Raji (cell line): ENCODE data around the gene NEDD4L.

ENCODE experiments used
- POLR2A ChIP-seq: IDR thresholded peaks from 2 replicates; pipeline ENCODE4 v1.6.1; 2011; ENCODE audit warnings: low read depth, low read length, control low read depth; ENCODE audit not compliant: insufficient read depth

The NEDD4L gene

GRCh38 chr18:58205443-58206160 lies 161.6 kb downstream of the NEDD4L start:
- TF ChIP-seq POLR2A: no peak

- no peak for TF ChIP-seq POLR2A
These were observed 163.6 kb downstream of the NEDD4L start for GRCh38 chr18:58207520-58208152.

- no peak for TF ChIP-seq POLR2A
These were observed 164.3 kb downstream of the NEDD4L start for GRCh38 chr18:58208207-58208932.

- no peak for TF ChIP-seq POLR2A
These were observed 165.3 kb downstream of the NEDD4L start for GRCh38 chr18:58209326-58209725.

GRCh38 chr18:58211510-58211909 lies 167.5 kb downstream of the NEDD4L start:
- TF ChIP-seq POLR2A: no peak

GRCh38 chr18:58212274-58212673 lies 168.2 kb downstream of the NEDD4L start:
- no peak for TF ChIP-seq POLR2A

GRCh38 chr18:58213440-58213839 lies 169.4 kb downstream of the NEDD4L start:
- TF ChIP-seq POLR2A: no peak

GRCh38 chr18:58215011-58215410 lies 171.0 kb downstream of the NEDD4L start:
- no peak for TF ChIP-seq POLR2A

- no peak for TF ChIP-seq POLR2A
These were observed 172.1 kb downstream of the NEDD4L start for GRCh38 chr18:58216071-58216481.

- TF ChIP-seq POLR2A: no peak
These were observed 173.0 kb downstream of the NEDD4L start for GRCh38 chr18:58217052-58217451.

GRCh38 chr18:58218117-58218516 lies 174.1 kb downstream of the NEDD4L start:
- TF ChIP-seq POLR2A: no peak

- no peak for TF ChIP-seq POLR2A
These were observed 177.2 kb downstream of the NEDD4L start for GRCh38 chr18:58221060-58221725.

GRCh38 chr18:58222432-58223125 lies 178.6 kb downstream of the NEDD4L start:
- no peak for TF ChIP-seq POLR2A

- no peak for TF ChIP-seq POLR2A
These were observed 179.8 kb downstream of the NEDD4L start for GRCh38 chr18:58223717-58224424.
